GM18951 (cell line): ENCODE data around the gene KHDC1.
"Not testable (repeated sequence)": the region's sequence is repeated elsewhere in the genome, so short reads cannot be mapped to it uniquely, and the experiment has no call there.

Experiments
- POLR2A ChIP-seq: IDR thresholded peaks from 4 replicates; pipeline ENCODE4 v1.6.1; 2011; ENCODE audit warnings: mild to moderate bottlenecking; ENCODE audit not compliant: insufficient read length, insufficient read depth; ENCODE audit errors: extremely low read depth
- in situ Hi-C: fragments of 300-500 bp; cut with MboI; formaldehyde crosslinking; loops from one replicate; pipeline ENCODE4 v1.12.0; 2022; ENCODE audit warnings: low sequenced_read_pairs, mixed read lengths, inconsistent platforms; ENCODE audit not compliant: unreplicated experiment

KHDC1 gene

GRCh38 chr6:73262671-73263569, at the start of gene KHDC1:
TSS of gene KHDC1 (minus strand) at chr6:73263196. CDS start at chr6:73242517, 20,679 bp downstream.
- in situ Hi-C loops: no loop called here
- TF ChIP-seq POLR2A: peak; percentile 80

GRCh38 chr6:73310503-73310845, 47.5 kb upstream of the KHDC1 start:
- in situ Hi-C loops: not testable (repeated sequence)

- peak; percentile 75 for TF ChIP-seq POLR2A
- in situ Hi-C loops: no loop called here
Observed at GRCh38 chr6:73309785-73310502, 46.9 kb upstream of the KHDC1 start.

- TF ChIP-seq POLR2A: no peak
- in situ Hi-C loops: no loop called here
Observed at GRCh38 chr6:73309535-73309784, 46.5 kb upstream of the KHDC1 start.

- in situ Hi-C loops: no loop called here
- TF ChIP-seq POLR2A: no peak
Observed at GRCh38 chr6:73308712-73309534, 45.9 kb upstream of the KHDC1 start.

- in situ Hi-C loops: not testable (repeated sequence)
Observed at GRCh38 chr6:73303773-73304172, 40.8 kb upstream of the KHDC1 start.

GRCh38 chr6:73302339-73302738, 39.3 kb upstream of the KHDC1 start:
- in situ Hi-C loops: no loop called here

GRCh38 chr6:73299151-73299971, 36.4 kb upstream of the KHDC1 start:
- no peak for TF ChIP-seq POLR2A
- in situ Hi-C loops: no loop called here

More at GRCh38 chr6:73302339-73302738, 39.3 kb upstream of the KHDC1 start:
- TF ChIP-seq POLR2A: no peak

- no peak for TF ChIP-seq POLR2A
- in situ Hi-C loops: no loop called here
Observed at GRCh38 chr6:73293331-73293730, 30.3 kb upstream of the KHDC1 start.

- TF ChIP-seq POLR2A: no peak
- in situ Hi-C loops: no loop called here
Observed at GRCh38 chr6:73290435-73290834, 27.4 kb upstream of the KHDC1 start.

GRCh38 chr6:73286752-73287151, 23.8 kb upstream of the KHDC1 start:
- in situ Hi-C loops: no loop called here
- no peak for TF ChIP-seq POLR2A

GRCh38 chr6:73285674-73286283, 22.8 kb upstream of the KHDC1 start:
- in situ Hi-C loops: no loop called here
- no peak for TF ChIP-seq POLR2A
